ENCODE data around the gene LRG1. TPM values are rescaled to one million over a fixed set of nuclear protein-coding genes. Genes with fewer than 3 reads are reported as not detected.

LRG1 gene
- total and polyA plus RNA-seq, 2 of the 13 experiments (the other 11 are each of a cell fraction or from before 2014, with no cell fraction given): 12.0 to 39.3 TPM

- TF ChIP-seq RARA (CRISPR knock-in tag; IDR thresholded peaks at IDR 0.05) (no peak), ZSCAN9 (CRISPR knock-in tag; IDR thresholded peaks at IDR 0.05; ENCODE audit: borderline replicate concordance) (0 out of 2 replicates have a peak, but pooled peaks have one; percentile 39), CENPT (CRISPR knock-in tag; IDR thresholded peaks at IDR 0.05; ENCODE audit: low read depth) (peak; percentile 85; the same call in 1 of the 2 replicates), ZNF274 (CRISPR knock-in tag; IDR thresholded peaks at IDR 0.05) (0 out of 2 replicates have a peak, but pooled peaks have one; percentile 4), HMGA1 (CRISPR knock-in tag; conservative IDR thresholded peaks at IDR 0.05) (no peak), SKI (IDR thresholded peaks at IDR 0.05; ENCODE audit: partially characterized antibody) (no peak), SNRNP70 (IDR thresholded peaks at IDR 0.05; ENCODE audit: low read depth, low read length) (no peak), FOXK2 (IDR thresholded peaks at IDR 0.05) (no peak), SRSF9 (IDR thresholded peaks at IDR 0.05; ENCODE audit: borderline replicate concordance, insufficient read depth, low read depth, low read length, poor library complexity, severe bottlenecking) (no peak), ZNF639 (CRISPR knock-in tag; conservative IDR thresholded peaks at IDR 0.05) (peak; percentile 63; the same call in 1 of the 2 replicates), CBFB (CRISPR knock-in tag; IDR thresholded peaks at IDR 0.05) (0 out of 2 replicates have a peak, but pooled peaks have one; percentile 43), ZBTB7A (CRISPR knock-in tag; IDR thresholded peaks at IDR 0.05) (peak; percentile 32; the same call in 1 of the 2 replicates), ZNF674 (CRISPR knock-in tag; IDR thresholded peaks at IDR 0.05; ENCODE audit: low read depth) (no peak), FOXC1 (CRISPR knock-in tag; IDR thresholded peaks at IDR 0.05; ENCODE audit: borderline replicate concordance) (no peak; the same call in 1 of the 2 replicates), DNMT1 (CRISPR knock-in tag; IDR thresholded peaks at IDR 0.05) (no peak)
- TF ChIP-seq, protein P1, sequence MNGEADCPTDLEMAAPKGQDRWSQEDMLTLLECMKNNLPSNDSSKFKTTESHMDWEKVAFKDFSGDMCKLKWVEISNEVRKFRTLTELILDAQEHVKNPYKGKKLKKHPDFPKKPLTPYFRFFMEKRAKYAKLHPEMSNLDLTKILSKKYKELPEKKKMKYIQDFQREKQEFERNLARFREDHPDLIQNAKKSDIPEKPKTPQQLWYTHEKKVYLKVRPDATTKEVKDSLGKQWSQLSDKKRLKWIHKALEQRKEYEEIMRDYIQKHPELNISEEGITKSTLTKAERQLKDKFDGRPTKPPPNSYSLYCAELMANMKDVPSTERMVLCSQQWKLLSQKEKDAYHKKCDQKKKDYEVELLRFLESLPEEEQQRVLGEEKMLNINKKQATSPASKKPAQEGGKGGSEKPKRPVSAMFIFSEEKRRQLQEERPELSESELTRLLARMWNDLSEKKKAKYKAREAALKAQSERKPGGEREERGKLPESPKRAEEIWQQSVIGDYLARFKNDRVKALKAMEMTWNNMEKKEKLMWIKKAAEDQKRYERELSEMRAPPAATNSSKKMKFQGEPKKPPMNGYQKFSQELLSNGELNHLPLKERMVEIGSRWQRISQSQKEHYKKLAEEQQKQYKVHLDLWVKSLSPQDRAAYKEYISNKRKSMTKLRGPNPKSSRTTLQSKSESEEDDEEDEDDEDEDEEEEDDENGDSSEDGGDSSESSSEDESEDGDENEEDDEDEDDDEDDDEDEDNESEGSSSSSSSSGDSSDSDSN (CRISPR knock-in tag; IDR thresholded peaks at IDR 0.05): peak; percentile 81
- TF ChIP-seq, protein P2, sequence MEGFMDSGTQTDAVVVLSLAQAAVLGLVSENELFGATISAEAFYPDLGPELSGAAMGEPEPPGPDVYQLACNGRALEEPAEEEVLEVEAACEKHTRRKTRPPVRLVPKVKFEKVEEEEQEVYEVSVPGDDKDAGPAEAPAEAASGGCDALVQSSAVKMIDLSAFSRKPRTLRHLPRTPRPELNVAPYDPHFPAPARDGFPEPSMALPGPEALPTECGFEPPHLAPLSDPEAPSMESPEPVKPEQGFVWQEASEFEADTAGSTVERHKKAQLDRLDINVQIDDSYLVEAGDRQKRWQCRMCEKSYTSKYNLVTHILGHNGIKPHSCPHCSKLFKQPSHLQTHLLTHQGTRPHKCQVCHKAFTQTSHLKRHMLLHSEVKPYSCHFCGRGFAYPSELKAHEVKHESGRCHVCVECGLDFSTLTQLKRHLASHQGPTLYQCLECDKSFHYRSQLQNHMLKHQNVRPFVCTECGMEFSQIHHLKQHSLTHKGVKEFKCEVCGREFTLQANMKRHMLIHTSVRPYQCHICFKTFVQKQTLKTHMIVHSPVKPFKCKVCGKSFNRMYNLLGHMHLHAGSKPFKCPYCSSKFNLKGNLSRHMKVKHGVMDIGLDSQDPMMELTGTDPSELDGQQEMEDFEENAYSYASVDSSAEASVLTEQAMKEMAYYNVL (CRISPR knock-in tag; IDR thresholded peaks at IDR 0.05; ENCODE audit: borderline replicate concordance): 0 out of 2 replicates have a peak, but pooled peaks have one; percentile 4
- TF ChIP-seq, protein P3, sequence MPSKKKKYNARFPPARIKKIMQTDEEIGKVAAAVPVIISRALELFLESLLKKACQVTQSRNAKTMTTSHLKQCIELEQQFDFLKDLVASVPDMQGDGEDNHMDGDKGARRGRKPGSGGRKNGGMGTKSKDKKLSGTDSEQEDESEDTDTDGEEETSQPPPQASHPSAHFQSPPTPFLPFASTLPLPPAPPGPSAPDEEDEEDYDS (CRISPR knock-in tag; IDR thresholded peaks at IDR 0.05): peak; percentile 82
These were observed 21.3 kb downstream of the LRG1 start, which contains the start of gene PLIN4 (continued) for GRCh38 chr19:4518345-4519171.
